HCT116 (cell line): Measurements from ENCODE around the gene HTRA2.

Experiments used
- CTCF ChIP-seq, 3 experiments: fragments of 200-600 bp in 1 of 3; sonication (generic) in 1 of 3; IDR thresholded peaks in 2 of 3; conservative IDR thresholded peaks in 1 of 3; 2 replicates each; pipeline ENCODE4 v1.5.1; 2012 to 2017; ENCODE audit warnings: low read depth in 2 of 3, low read length in 2 of 3, antibody characterized with exemption in 1 of 3, borderline replicate concordance in 1 of 3, control low read depth in 1 of 3, mild to moderate bottlenecking in 1 of 3, mixed read lengths in 1 of 3, mixed run types in 1 of 3, moderate library complexity in 1 of 3; ENCODE audit not compliant: insufficient read depth in 1 of 3
- EZH2 ChIP-seq: fragments of 200-600 bp; sonication (generic); IDR thresholded peaks from 2 replicates; pipeline ENCODE4 v1.6.1; 2017; ENCODE audit warnings: antibody characterized with exemption, mixed run types
- EZH2phosphoT487 ChIP-seq: fragments of 200-600 bp; IDR thresholded peaks from 2 replicates; pipeline ENCODE4 v1.6.1; 2018; ENCODE audit warnings: antibody characterized with exemption, borderline replicate concordance
- FOSL1 ChIP-seq: IDR thresholded peaks from 2 replicates; pipeline ENCODE4 v1.6.1; 2012; ENCODE audit warnings: low read depth
- POLR2A ChIP-seq: IDR thresholded peaks from 2 replicates; pipeline ENCODE4 v1.7.0; 2011; ENCODE audit warnings: borderline replicate concordance; ENCODE audit not compliant: insufficient read depth, insufficient read length; ENCODE audit errors: extremely low read depth
- POLR2AphosphoS5 ChIP-seq: IDR thresholded peaks from 2 replicates; pipeline ENCODE4 v1.6.1; 2011; ENCODE audit warnings: mild to moderate bottlenecking, low read depth, low read length, moderate library complexity
- REST ChIP-seq: IDR thresholded peaks from 2 replicates; pipeline ENCODE4 v1.6.1; 2012; ENCODE audit warnings: low read depth
- SP1 ChIP-seq: IDR thresholded peaks from 2 replicates; pipeline ENCODE4 v1.6.1; 2012; ENCODE audit warnings: low read depth

GRCh38 chr2:74528600-74529356 is 955 bp upstream of the HTRA2 start:
- TF ChIP-seq CTCF (IDR thresholded peaks at IDR 0.05 in 2 of 3, conservative IDR thresholded peaks at IDR 0.05 in 1 of 3; ENCODE audit: borderline replicate concordance in 1 of 3, insufficient read depth in 1 of 3, low read depth in 2 of 3, low read length in 2 of 3) (0 out of 6 replicates have a peak, but pooled peaks of 1 of the 3 experiments have one; percentile 11), SP1 (no peak), REST (no peak), POLR2AphosphoS5 (no peak), POLR2A (no peak), EZH2 (no peak), FOSL1 (no peak), EZH2phosphoT487 (no peak)
